ENCODE data around the gene PPP6C.
A peak's percentile ranks its signal among the peaks of the same experiment; 100 is the strongest.
"Not testable (repeated sequence)": the region's sequence is repeated elsewhere in the genome, so short reads cannot be mapped to it uniquely, and the experiment has no call there.

The PPP6C gene

GRCh38 chr9:125190361-125190801 is 778 bp upstream of the PPP6C start:
- TF ChIP-seq SUZ12 (IDR thresholded peaks at IDR 0.05; ENCODE audit: extremely low read depth, insufficient read depth, insufficient read length) (no peak), ZNF274 (IDR thresholded peaks at IDR 0.05; ENCODE audit: low read depth, low read length) (no peak), YY1 (IDR thresholded peaks at IDR 0.05; ENCODE audit: insufficient read depth, insufficient read length) (no peak)
- no peaks in the 10 kb centered on the region for H3K4me1 ChIP-seq (ENCODE audit: insufficient read depth, insufficient read length)
- peaks cover 6% of the 10 kb centered on the region for H3K36me3 ChIP-seq (ENCODE audit: insufficient read depth, insufficient read length, low read length)
- DNase-seq (ENCODE audit: low read depth, low spot score), result no peak
- peak overlapping the region; percentile 91 for H3K4me3 ChIP-seq (ENCODE audit: insufficient read length, low read depth)
- no peaks in the 10 kb centered on the region for H3K27me3 ChIP-seq (ENCODE audit: insufficient read depth, insufficient read length)
- H3K9me3 ChIP-seq (ENCODE audit: insufficient read depth, low read length), result no peaks in the 10 kb centered on the region
- peak overlapping the region; percentile 83 for H3K9ac ChIP-seq (ENCODE audit: insufficient read length, low read depth)

GRCh38 chr9:125189011-125189360 is 617 bp downstream of the PPP6C start:
- peak overlapping the region; percentile 98 for H3K9ac ChIP-seq (ENCODE audit: insufficient read length, low read depth)
- no peaks in the 10 kb centered on the region for H3K4me1 ChIP-seq (ENCODE audit: insufficient read depth, insufficient read length)
- no peaks in the 10 kb centered on the region for H3K9me3 ChIP-seq (ENCODE audit: insufficient read depth, low read length)
- peaks cover 11% of the 10 kb centered on the region for H3K36me3 ChIP-seq (ENCODE audit: insufficient read depth, insufficient read length, low read length)
- DNase-seq (ENCODE audit: low read depth, low spot score), result no peak
- no peaks in the 10 kb centered on the region for H3K27me3 ChIP-seq (ENCODE audit: insufficient read depth, insufficient read length)
- no peak for TF ChIP-seq YY1 (IDR thresholded peaks at IDR 0.05; ENCODE audit: insufficient read depth, insufficient read length)
- TF ChIP-seq SUZ12 (IDR thresholded peaks at IDR 0.05; ENCODE audit: extremely low read depth, insufficient read depth, insufficient read length), result no peak
- no peak for TF ChIP-seq ZNF274 (IDR thresholded peaks at IDR 0.05; ENCODE audit: low read depth, low read length)
- peak overlapping the region; percentile 91 for H3K4me3 ChIP-seq (ENCODE audit: insufficient read length, low read depth)

GRCh38 chr9:125183561-125183960 is 6.0 kb downstream of the PPP6C start:
- TF ChIP-seq ZNF274 (IDR thresholded peaks at IDR 0.05; ENCODE audit: low read depth, low read length) (no peak), SUZ12 (IDR thresholded peaks at IDR 0.05; ENCODE audit: extremely low read depth, insufficient read depth, insufficient read length) (no peak), YY1 (IDR thresholded peaks at IDR 0.05; ENCODE audit: insufficient read depth, insufficient read length) (no peak)
- Histone ChIP-seq H3K27me3 (ENCODE audit: insufficient read depth, insufficient read length) (no peaks in the 10 kb centered on the region), H3K9me3 (ENCODE audit: insufficient read depth, low read length) (no peaks in the 10 kb centered on the region), H3K4me3 (ENCODE audit: insufficient read length, low read depth) (no peak overlapping the region), H3K36me3 (ENCODE audit: insufficient read depth, insufficient read length, low read length) (peaks cover 11% of the 10 kb centered on the region), H3K4me1 (ENCODE audit: insufficient read depth, insufficient read length) (no peaks in the 10 kb centered on the region), H3K9ac (ENCODE audit: insufficient read length, low read depth) (no peak overlapping the region)
- DNase-seq (ENCODE audit: low read depth, low spot score), result no peak

GRCh38 chr9:125183054-125183453 is 6.5 kb downstream of the PPP6C start:
- TF ChIP-seq SUZ12 (IDR thresholded peaks at IDR 0.05; ENCODE audit: extremely low read depth, insufficient read depth, insufficient read length), result no peak
- no peak for TF ChIP-seq YY1 (IDR thresholded peaks at IDR 0.05; ENCODE audit: insufficient read depth, insufficient read length)
- TF ChIP-seq ZNF274 (IDR thresholded peaks at IDR 0.05; ENCODE audit: low read depth, low read length), result no peak
- Histone ChIP-seq H3K9ac (ENCODE audit: insufficient read length, low read depth) (no peak overlapping the region), H3K4me1 (ENCODE audit: insufficient read depth, insufficient read length) (no peaks in the 10 kb centered on the region), H3K27me3 (ENCODE audit: insufficient read depth, insufficient read length) (no peaks in the 10 kb centered on the region), H3K9me3 (ENCODE audit: insufficient read depth, low read length) (no peaks in the 10 kb centered on the region), H3K4me3 (ENCODE audit: insufficient read length, low read depth) (no peak overlapping the region), H3K36me3 (ENCODE audit: insufficient read depth, insufficient read length, low read length) (peaks cover 11% of the 10 kb centered on the region)
- no peak for DNase-seq (ENCODE audit: low read depth, low spot score)

GRCh38 chr9:125181756-125182155 is 7.8 kb downstream of the PPP6C start:
- not testable (repeated sequence) for H3K9me3 ChIP-seq (ENCODE audit: insufficient read depth, low read length)

GRCh38 chr9:125180876-125181275 is 8.7 kb downstream of the PPP6C start:
- H3K4me3 ChIP-seq (ENCODE audit: insufficient read length, low read depth), result no peak overlapping the region
- no peaks in the 10 kb centered on the region for H3K27me3 ChIP-seq (ENCODE audit: insufficient read depth, insufficient read length)
- no peak overlapping the region for H3K9ac ChIP-seq (ENCODE audit: insufficient read length, low read depth)
- no peaks in the 10 kb centered on the region for H3K9me3 ChIP-seq (ENCODE audit: insufficient read depth, low read length)
- H3K4me1 ChIP-seq (ENCODE audit: insufficient read depth, insufficient read length), result no peaks in the 10 kb centered on the region
- H3K36me3 ChIP-seq (ENCODE audit: insufficient read depth, insufficient read length, low read length), result peaks cover 5% of the 10 kb centered on the region
- no peak for DNase-seq (ENCODE audit: low read depth, low spot score)
- TF ChIP-seq YY1 (IDR thresholded peaks at IDR 0.05; ENCODE audit: insufficient read depth, insufficient read length), result no peak
- no peak for TF ChIP-seq ZNF274 (IDR thresholded peaks at IDR 0.05; ENCODE audit: low read depth, low read length)
- TF ChIP-seq SUZ12 (IDR thresholded peaks at IDR 0.05; ENCODE audit: extremely low read depth, insufficient read depth, insufficient read length), result no peak

More at GRCh38 chr9:125181756-125182155, 7.8 kb downstream of the PPP6C start:
- not testable (repeated sequence) for H3K27me3 ChIP-seq (ENCODE audit: insufficient read depth, insufficient read length); H3K4me1 ChIP-seq (ENCODE audit: insufficient read depth, insufficient read length); H3K36me3 ChIP-seq (ENCODE audit: insufficient read depth, insufficient read length, low read length); H3K4me3 ChIP-seq (ENCODE audit: insufficient read length, low read depth); DNase-seq (ENCODE audit: low read depth, low spot score); H3K9ac ChIP-seq (ENCODE audit: insufficient read length, low read depth)

- H3K9me3 ChIP-seq (ENCODE audit: insufficient read depth, low read length); DNase-seq (ENCODE audit: low read depth, low spot score); H3K9ac ChIP-seq (ENCODE audit: insufficient read length, low read depth); H3K4me3 ChIP-seq (ENCODE audit: insufficient read length, low read depth); H3K27me3 ChIP-seq (ENCODE audit: insufficient read depth, insufficient read length); H3K4me1 ChIP-seq (ENCODE audit: insufficient read depth, insufficient read length); H3K36me3 ChIP-seq (ENCODE audit: insufficient read depth, insufficient read length, low read length): not testable (repeated sequence)
These were observed 9.8 kb downstream of the PPP6C start for GRCh38 chr9:125179776-125180175.

GRCh38 chr9:125177888-125178287 is 11.7 kb downstream of the PPP6C start:
- TF ChIP-seq YY1 (IDR thresholded peaks at IDR 0.05; ENCODE audit: insufficient read depth, insufficient read length) (no peak), ZNF274 (IDR thresholded peaks at IDR 0.05; ENCODE audit: low read depth, low read length) (no peak), SUZ12 (IDR thresholded peaks at IDR 0.05; ENCODE audit: extremely low read depth, insufficient read depth, insufficient read length) (no peak)
- H3K4me1 ChIP-seq (ENCODE audit: insufficient read depth, insufficient read length), result no peaks in the 10 kb centered on the region
- no peak overlapping the region for H3K9ac ChIP-seq (ENCODE audit: insufficient read length, low read depth)
- no peak for DNase-seq (ENCODE audit: low read depth, low spot score)
- H3K4me3 ChIP-seq (ENCODE audit: insufficient read length, low read depth), result no peak overlapping the region
- no peaks in the 10 kb centered on the region for H3K36me3 ChIP-seq (ENCODE audit: insufficient read depth, insufficient read length, low read length)
- H3K9me3 ChIP-seq (ENCODE audit: insufficient read depth, low read length), result no peaks in the 10 kb centered on the region
- no peaks in the 10 kb centered on the region for H3K27me3 ChIP-seq (ENCODE audit: insufficient read depth, insufficient read length)

All from NT2/D1 (cell line).